DOHH2 (cell line): ENCODE data around the gene RBMS3.

Source experiments
- H3F3A ChIP-seq: fragments of 200-600 bp; sonication (generic), shearing (Covaris generic); 2 replicates; pipeline ENCODE4 v1.6.0; 2016; ENCODE audit warnings: antibody characterized with exemption, mild to moderate bottlenecking; ENCODE audit not compliant: control insufficient read depth, insufficient read depth
- H3K27ac ChIP-seq: fragments of 200-600 bp; sonication (generic); 2 replicates; pipeline ENCODE4 v1.5.1; 2014; ENCODE audit warnings: low read depth, mild to moderate bottlenecking, low read length, moderate library complexity
- H3K27me3 ChIP-seq: fragments of 200-600 bp; sonication (generic); 2 replicates; pipeline ENCODE4 v1.6.1; 2014; ENCODE audit warnings: mild to moderate bottlenecking, low read length, mixed read lengths; ENCODE audit not compliant: control insufficient read depth
- H3K36me3 ChIP-seq: fragments of 200-600 bp; sonication (generic); 2 replicates; pipeline ENCODE4 v1.6.1; 2014; ENCODE audit warnings: mild to moderate bottlenecking, low read length, moderate library complexity, mixed read lengths; ENCODE audit not compliant: control insufficient read depth
- H3K4me1 ChIP-seq: fragments of 200-600 bp; sonication (generic); 2 replicates; pipeline ENCODE4 v1.6.1; 2014; ENCODE audit warnings: mild to moderate bottlenecking, low read length, mixed read lengths; ENCODE audit not compliant: control insufficient read depth
- H3K4me2 ChIP-seq: fragments of 200-600 bp; sonication (generic); 2 replicates; pipeline ENCODE4 v1.6.0; 2014; ENCODE audit warnings: mild to moderate bottlenecking, low read length, moderate library complexity
- H3K4me3 ChIP-seq: fragments of 200-600 bp; sonication (generic); 2 replicates; pipeline ENCODE4 v1.5.1; 2014; ENCODE audit warnings: mild to moderate bottlenecking, low read length, mixed read lengths
- H3K79me2 ChIP-seq: fragments of 200-600 bp; sonication (generic); 2 replicates; pipeline ENCODE4 v1.6.1; 2014; ENCODE audit warnings: mild to moderate bottlenecking, low read length, mixed read lengths; ENCODE audit not compliant: control insufficient read depth
- H3K9me2 ChIP-seq: fragments of 200-600 bp; sonication (generic); replicated peaks from 2 replicates; pipeline ENCODE4 v1.6.1; 2014; ENCODE audit warnings: mild to moderate bottlenecking, low read length, mixed read lengths; ENCODE audit not compliant: control insufficient read depth
- H3K9me3 ChIP-seq: fragments of 200-600 bp; sonication (generic); 2 replicates; pipeline ENCODE4 v1.6.1; 2014; ENCODE audit warnings: antibody characterized with exemption, low read length, mixed read lengths; ENCODE audit not compliant: control insufficient read depth, insufficient read depth
- H4K20me1 ChIP-seq: fragments of 200-600 bp; sonication (generic); 2 replicates; pipeline ENCODE4 v1.6.0; 2014; ENCODE audit warnings: low read depth, mild to moderate bottlenecking, antibody characterized with exemption, low read length, moderate library complexity; ENCODE audit not compliant: control insufficient read depth, insufficient read depth
- EZH2phosphoT487 ChIP-seq: fragments of 200-600 bp; sonication (generic); IDR thresholded peaks from 2 replicates; pipeline ENCODE4 v1.6.1; 2017; ENCODE audit warnings: borderline replicate concordance, mild to moderate bottlenecking, antibody characterized with exemption, low read length, moderate library complexity, mixed read lengths
- TF ChIP-seq, protein P1 (sequence below): fragments of 200-600 bp; sonication (generic); IDR thresholded peaks from one replicate; pipeline ENCODE4 v1.5.1; 2014; ENCODE audit warnings: antibody characterized with exemption, mild to moderate bottlenecking, low read depth, low read length; ENCODE audit not compliant: poor library complexity, severe bottlenecking

RBMS3 gene

DNA sequence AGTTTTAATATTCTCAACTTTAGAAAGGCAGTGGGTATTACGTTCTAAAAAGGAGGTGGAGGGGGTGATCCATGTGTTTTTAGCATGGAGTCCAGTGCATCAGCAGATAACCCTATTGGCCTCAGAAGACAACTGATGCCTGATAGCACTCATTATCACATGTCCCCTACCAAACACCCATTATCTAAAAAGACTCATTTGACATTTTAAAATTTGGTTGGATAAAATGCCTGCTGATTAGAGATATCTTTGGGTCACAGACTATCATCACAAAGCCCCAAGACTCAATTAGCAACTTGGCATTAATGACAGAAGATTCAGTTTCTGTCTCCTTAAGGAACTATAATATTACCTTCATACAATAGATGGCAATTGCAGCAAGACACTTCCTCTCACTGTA lies 589.3 kb downstream of the RBMS3 start:
- Histone ChIP-seq H3K9me2 (no peaks in the 10 kb centered on the region), H3K9me3 (no peaks in the 10 kb centered on the region; the same call in 1 of the 2 replicates), H3K79me2 (no peaks in the 10 kb centered on the region), H3K27ac (no peak overlapping the region), H3K4me3 (no peak overlapping the region), H3K4me2 (no peak overlapping the region), H4K20me1 (no peaks in the 10 kb centered on the region), H3K27me3 (no peaks in the 10 kb centered on the region), H3F3A (no peaks in the 10 kb centered on the region), H3K4me1 (no peaks in the 10 kb centered on the region), H3K36me3 (no peaks in the 10 kb centered on the region)
- TF ChIP-seq EZH2phosphoT487, result no peak
- TF ChIP-seq, protein P1, sequence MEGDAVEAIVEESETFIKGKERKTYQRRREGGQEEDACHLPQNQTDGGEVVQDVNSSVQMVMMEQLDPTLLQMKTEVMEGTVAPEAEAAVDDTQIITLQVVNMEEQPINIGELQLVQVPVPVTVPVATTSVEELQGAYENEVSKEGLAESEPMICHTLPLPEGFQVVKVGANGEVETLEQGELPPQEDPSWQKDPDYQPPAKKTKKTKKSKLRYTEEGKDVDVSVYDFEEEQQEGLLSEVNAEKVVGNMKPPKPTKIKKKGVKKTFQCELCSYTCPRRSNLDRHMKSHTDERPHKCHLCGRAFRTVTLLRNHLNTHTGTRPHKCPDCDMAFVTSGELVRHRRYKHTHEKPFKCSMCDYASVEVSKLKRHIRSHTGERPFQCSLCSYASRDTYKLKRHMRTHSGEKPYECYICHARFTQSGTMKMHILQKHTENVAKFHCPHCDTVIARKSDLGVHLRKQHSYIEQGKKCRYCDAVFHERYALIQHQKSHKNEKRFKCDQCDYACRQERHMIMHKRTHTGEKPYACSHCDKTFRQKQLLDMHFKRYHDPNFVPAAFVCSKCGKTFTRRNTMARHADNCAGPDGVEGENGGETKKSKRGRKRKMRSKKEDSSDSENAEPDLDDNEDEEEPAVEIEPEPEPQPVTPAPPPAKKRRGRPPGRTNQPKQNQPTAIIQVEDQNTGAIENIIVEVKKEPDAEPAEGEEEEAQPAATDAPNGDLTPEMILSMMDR, result no peak

DNA sequence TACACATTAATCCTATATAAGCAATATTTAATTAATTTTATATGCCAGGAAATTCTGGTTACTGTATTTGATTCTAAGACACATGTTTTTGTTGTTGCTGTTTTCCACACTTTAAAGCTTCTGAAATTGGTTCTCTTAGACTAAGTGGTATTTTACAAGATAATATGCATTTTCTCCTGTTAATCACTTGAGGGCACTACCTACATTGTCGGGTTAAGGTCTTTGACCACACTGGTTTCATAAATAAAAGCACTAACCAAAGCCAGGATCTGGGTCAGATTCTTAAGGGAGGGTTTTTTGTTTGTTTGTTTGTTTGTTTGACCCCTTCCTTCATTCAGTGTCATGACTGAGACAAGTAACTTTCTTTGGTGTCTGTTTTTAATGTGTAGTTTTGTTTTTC lies 590.2 kb downstream of the RBMS3 start:
- Histone ChIP-seq H3K79me2 (no peaks in the 10 kb centered on the region), H3K9me3 (no peaks in the 10 kb centered on the region; the same call in 1 of the 2 replicates), H3K4me1 (no peaks in the 10 kb centered on the region), H3F3A (no peaks in the 10 kb centered on the region), H3K4me2 (no peak overlapping the region), H3K4me3 (no peak overlapping the region), H4K20me1 (no peaks in the 10 kb centered on the region), H3K27me3 (no peaks in the 10 kb centered on the region), H3K27ac (no peak overlapping the region), H3K36me3 (no peaks in the 10 kb centered on the region), H3K9me2 (no peaks in the 10 kb centered on the region)
- TF ChIP-seq, protein P1, result no peak
- TF ChIP-seq EZH2phosphoT487, result no peak

DNA sequence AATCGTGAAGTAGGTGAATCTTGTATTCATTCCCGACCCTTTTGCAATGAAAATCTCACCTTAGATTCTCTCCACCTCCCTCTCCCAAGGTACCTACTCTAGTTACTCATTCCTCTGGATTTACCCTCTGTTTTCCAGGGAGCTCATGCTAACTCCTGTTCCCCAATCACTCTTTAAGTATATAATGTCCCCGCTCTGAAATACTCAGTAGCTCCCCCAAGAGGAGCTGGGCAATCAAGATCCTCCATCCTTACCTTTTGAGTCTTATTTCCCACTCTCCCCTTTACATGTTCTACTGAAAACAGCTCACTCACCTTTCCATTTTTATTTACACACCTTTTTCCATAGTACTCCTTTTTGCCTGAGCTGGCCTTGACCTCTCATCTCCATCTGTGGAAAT lies 599.9 kb downstream of the RBMS3 start:
- Histone ChIP-seq H3K4me1 (no peaks in the 10 kb centered on the region), H3K27ac (no peak overlapping the region), H3K36me3 (no peaks in the 10 kb centered on the region), H3K9me3 (no peaks in the 10 kb centered on the region), H3F3A (no peaks in the 10 kb centered on the region), H3K4me2 (no peak overlapping the region), H3K4me3 (no peak overlapping the region), H3K79me2 (no peaks in the 10 kb centered on the region), H3K9me2 (no peaks in the 10 kb centered on the region), H4K20me1 (no peaks in the 10 kb centered on the region), H3K27me3 (no peaks in the 10 kb centered on the region)
- TF ChIP-seq, protein P1, result peak; percentile 10
- no peak for TF ChIP-seq EZH2phosphoT487

DNA sequence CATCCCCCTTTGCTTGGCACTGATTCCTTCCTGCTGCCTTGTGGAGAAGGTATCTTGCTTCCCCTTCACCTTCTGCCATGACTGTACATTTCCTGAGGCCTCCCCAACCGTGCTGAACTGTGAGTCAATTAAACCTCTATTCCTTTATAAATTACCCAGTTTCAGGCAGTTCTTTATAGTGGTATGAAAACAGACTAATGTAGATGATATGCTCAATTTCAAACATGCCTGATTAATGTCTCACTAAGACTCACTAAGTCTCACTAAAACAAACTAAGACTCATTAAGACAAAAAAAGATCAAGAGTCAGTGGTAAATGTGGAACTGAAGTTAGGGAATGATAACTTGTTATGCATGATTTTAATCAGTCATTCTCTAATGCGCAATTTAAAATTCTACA lies 606.6 kb downstream of the RBMS3 start:
- Histone ChIP-seq H3K4me3 (no peak overlapping the region), H3K9me3 (no peaks in the 10 kb centered on the region), H3K27ac (no peak overlapping the region), H3F3A (no peaks in the 10 kb centered on the region), H3K4me1 (no peaks in the 10 kb centered on the region), H3K36me3 (no peaks in the 10 kb centered on the region), H3K79me2 (no peaks in the 10 kb centered on the region), H3K9me2 (no peaks in the 10 kb centered on the region), H4K20me1 (no peaks in the 10 kb centered on the region), H3K27me3 (no peaks in the 10 kb centered on the region), H3K4me2 (no peak overlapping the region)
- TF ChIP-seq, protein P1, result no peak
- TF ChIP-seq EZH2phosphoT487, result no peak
